Measurements from ENCODE around the gene METTL8.
"Not testable (repeated sequence)": the region's sequence is repeated elsewhere in the genome, so short reads cannot be mapped to it uniquely, and the experiment has no call there.

METTL8 gene

GRCh38 chr2:171430516-171431410 is 3.0 kb downstream of the METTL8 start:
- H3K9ac ChIP-seq (ENCODE audit: insufficient read length, low read depth) = no peak overlapping the region
- no peak for DNase-seq (ENCODE audit: low read depth, low spot score)
- H3K4me3 ChIP-seq (ENCODE audit: insufficient read length, low read depth) = no peak overlapping the region
- no peaks in the 10 kb centered on the region for H3K27me3 ChIP-seq (ENCODE audit: insufficient read depth, insufficient read length)
- peaks cover 13% of the 10 kb centered on the region for H3K36me3 ChIP-seq (ENCODE audit: insufficient read depth, insufficient read length, low read length)
- peaks cover 57% of the 10 kb centered on the region for H3K9me3 ChIP-seq (ENCODE audit: insufficient read depth, low read length)
- TF ChIP-seq YY1 (IDR thresholded peaks at IDR 0.05; ENCODE audit: insufficient read depth, insufficient read length) (no peak), ZNF274 (IDR thresholded peaks at IDR 0.05; ENCODE audit: low read depth, low read length) (no peak), SUZ12 (IDR thresholded peaks at IDR 0.05; ENCODE audit: extremely low read depth, insufficient read depth, insufficient read length) (no peak)
- H3K4me1 ChIP-seq (ENCODE audit: insufficient read depth, insufficient read length) = peaks cover 2% of the 10 kb centered on the region

GRCh38 chr2:171422710-171423495 is 10.9 kb downstream of the METTL8 start:
- not testable (repeated sequence) for H3K27me3 ChIP-seq (ENCODE audit: insufficient read depth, insufficient read length); H3K4me3 ChIP-seq (ENCODE audit: insufficient read length, low read depth); H3K4me1 ChIP-seq (ENCODE audit: insufficient read depth, insufficient read length); DNase-seq (ENCODE audit: low read depth, low spot score); H3K9ac ChIP-seq (ENCODE audit: insufficient read length, low read depth)
- H3K36me3 ChIP-seq (ENCODE audit: insufficient read depth, insufficient read length, low read length) = peaks cover 12% of the 10 kb centered on the region
- peaks cover 62% of the 10 kb centered on the region for H3K9me3 ChIP-seq (ENCODE audit: insufficient read depth, low read length)

- Histone ChIP-seq H3K4me3 (ENCODE audit: insufficient read length, low read depth) (no peak overlapping the region), H3K4me1 (ENCODE audit: insufficient read depth, insufficient read length) (no peaks in the 10 kb centered on the region), H3K27me3 (ENCODE audit: insufficient read depth, insufficient read length) (no peaks in the 10 kb centered on the region), H3K36me3 (ENCODE audit: insufficient read depth, insufficient read length, low read length) (peaks cover 12% of the 10 kb centered on the region), H3K9me3 (ENCODE audit: insufficient read depth, low read length) (peaks cover 43% of the 10 kb centered on the region), H3K9ac (ENCODE audit: insufficient read length, low read depth) (no peak overlapping the region)
- DNase-seq (ENCODE audit: low read depth, low spot score) = no peak
- TF ChIP-seq ZNF274 (IDR thresholded peaks at IDR 0.05; ENCODE audit: low read depth, low read length) = no peak
- TF ChIP-seq YY1 (IDR thresholded peaks at IDR 0.05; ENCODE audit: insufficient read depth, insufficient read length) = no peak
- TF ChIP-seq SUZ12 (IDR thresholded peaks at IDR 0.05; ENCODE audit: extremely low read depth, insufficient read depth, insufficient read length) = no peak
Measured at GRCh38 chr2:171420728-171421563, 12.8 kb downstream of the METTL8 start.

- H3K4me3 ChIP-seq (ENCODE audit: insufficient read length, low read depth) = no peak overlapping the region
- no peaks in the 10 kb centered on the region for H3K27me3 ChIP-seq (ENCODE audit: insufficient read depth, insufficient read length)
- no peaks in the 10 kb centered on the region for H3K4me1 ChIP-seq (ENCODE audit: insufficient read depth, insufficient read length)
- DNase-seq (ENCODE audit: low read depth, low spot score) = no peak
- TF ChIP-seq ZNF274 (IDR thresholded peaks at IDR 0.05; ENCODE audit: low read depth, low read length) (no peak), YY1 (IDR thresholded peaks at IDR 0.05; ENCODE audit: insufficient read depth, insufficient read length) (no peak), SUZ12 (IDR thresholded peaks at IDR 0.05; ENCODE audit: extremely low read depth, insufficient read depth, insufficient read length) (no peak)
- peaks cover 27% of the 10 kb centered on the region for H3K9me3 ChIP-seq (ENCODE audit: insufficient read depth, low read length)
- no peak overlapping the region for H3K9ac ChIP-seq (ENCODE audit: insufficient read length, low read depth)
- H3K36me3 ChIP-seq (ENCODE audit: insufficient read depth, insufficient read length, low read length) = peaks cover 7% of the 10 kb centered on the region
Measured at GRCh38 chr2:171419333-171419732, 14.5 kb downstream of the METTL8 start.

- peak; percentile 78 for DNase-seq (ENCODE audit: low read depth, low spot score)
- H3K27me3 ChIP-seq (ENCODE audit: insufficient read depth, insufficient read length) = no peaks in the 10 kb centered on the region
- TF ChIP-seq SUZ12 (IDR thresholded peaks at IDR 0.05; ENCODE audit: extremely low read depth, insufficient read depth, insufficient read length) (no peak), ZNF274 (IDR thresholded peaks at IDR 0.05; ENCODE audit: low read depth, low read length) (no peak), YY1 (IDR thresholded peaks at IDR 0.05; ENCODE audit: insufficient read depth, insufficient read length) (no peak)
- no peak overlapping the region for H3K9ac ChIP-seq (ENCODE audit: insufficient read length, low read depth)
- H3K9me3 ChIP-seq (ENCODE audit: insufficient read depth, low read length) = no peaks in the 10 kb centered on the region
- peaks cover 6% of the 10 kb centered on the region for H3K36me3 ChIP-seq (ENCODE audit: insufficient read depth, insufficient read length, low read length)
- no peak overlapping the region for H3K4me3 ChIP-seq (ENCODE audit: insufficient read length, low read depth)
- no peaks in the 10 kb centered on the region for H3K4me1 ChIP-seq (ENCODE audit: insufficient read depth, insufficient read length)
Measured at GRCh38 chr2:171416009-171416926, 17.5 kb downstream of the METTL8 start.

- H3K4me1 ChIP-seq (ENCODE audit: insufficient read depth, insufficient read length); H3K9ac ChIP-seq (ENCODE audit: insufficient read length, low read depth); H3K4me3 ChIP-seq (ENCODE audit: insufficient read length, low read depth); H3K9me3 ChIP-seq (ENCODE audit: insufficient read depth, low read length); H3K36me3 ChIP-seq (ENCODE audit: insufficient read depth, insufficient read length, low read length); DNase-seq (ENCODE audit: low read depth, low spot score); H3K27me3 ChIP-seq (ENCODE audit: insufficient read depth, insufficient read length): not testable (repeated sequence)
Measured at GRCh38 chr2:171414645-171415044, 19.1 kb downstream of the METTL8 start.

All from NT2/D1 (cell line).